Stimulated activated CD8-positive, alpha-beta memory T cell treated with anti-CD3 and anti-CD28 coated beads, Interleukin-15, amount 100 ng/mL, for 4 hours (primary cell): ENCODE data around the gene COMMD7.
"Not testable (repeated sequence)": the region's sequence is repeated elsewhere in the genome, so short reads cannot be mapped to it uniquely, and the experiment has no call there.

Experiments used
- DNase-seq, 2 donors: peaks; one replicate each; pipeline ENCODE4 v3.0.0-alpha.2; 2020; ENCODE audit warnings: low read depth in 2 of 2

COMMD7 gene

GRCh38 chr20:32728435-32728834 lies 14.8 kb downstream of the COMMD7 start:
- DNase-seq: not testable (repeated sequence)

DNA sequence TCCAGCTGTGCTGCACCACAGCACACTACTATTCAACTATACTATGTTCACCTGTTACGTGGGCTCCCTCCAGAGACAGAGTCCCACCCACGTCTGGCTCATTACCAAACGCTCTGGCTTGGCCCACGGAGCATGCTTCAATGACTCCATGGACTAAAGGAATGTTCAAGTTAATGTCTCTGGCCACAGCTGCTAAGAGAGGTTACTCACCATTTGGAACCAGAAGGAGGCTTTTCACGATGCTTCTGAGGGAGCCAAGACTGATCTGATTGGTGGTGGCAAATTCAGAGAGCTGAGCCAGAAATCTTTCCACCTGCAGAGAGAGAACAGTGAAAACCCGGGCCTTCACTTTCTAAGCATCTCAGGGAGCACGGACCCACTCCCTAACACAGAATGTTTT lies 15.6 kb downstream of the COMMD7 start:
- DNase-seq: no peak

DNA sequence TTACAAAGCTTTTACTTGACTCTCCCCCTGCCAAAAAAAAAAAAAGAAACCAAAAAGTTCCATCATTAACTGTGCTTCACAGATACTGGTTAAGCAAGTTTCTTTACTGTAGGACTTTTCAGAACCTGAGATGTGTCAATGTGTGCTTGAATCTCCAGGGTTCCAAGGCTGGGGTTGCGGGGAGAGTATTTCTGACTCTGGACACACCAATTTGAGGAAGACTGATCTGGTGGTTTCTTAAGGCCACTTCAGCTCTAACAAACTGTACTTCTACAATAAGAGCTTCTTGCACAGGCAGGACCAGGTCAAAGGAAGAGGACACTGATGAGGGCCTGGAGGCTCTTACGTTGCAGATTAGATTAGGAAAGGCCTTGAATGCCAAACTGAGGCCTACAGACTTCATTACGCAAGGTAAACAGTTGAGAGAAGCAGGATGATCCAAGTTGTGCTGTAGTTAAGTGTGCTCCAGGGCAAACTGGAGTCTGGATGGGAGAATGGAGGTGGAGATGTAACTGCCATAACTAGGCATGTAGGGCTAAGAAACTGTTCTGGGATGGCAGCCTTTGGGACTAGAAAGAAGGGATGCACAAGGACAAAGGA lies 24.4 kb downstream of the COMMD7 start:
- no peak for DNase-seq

DNA sequence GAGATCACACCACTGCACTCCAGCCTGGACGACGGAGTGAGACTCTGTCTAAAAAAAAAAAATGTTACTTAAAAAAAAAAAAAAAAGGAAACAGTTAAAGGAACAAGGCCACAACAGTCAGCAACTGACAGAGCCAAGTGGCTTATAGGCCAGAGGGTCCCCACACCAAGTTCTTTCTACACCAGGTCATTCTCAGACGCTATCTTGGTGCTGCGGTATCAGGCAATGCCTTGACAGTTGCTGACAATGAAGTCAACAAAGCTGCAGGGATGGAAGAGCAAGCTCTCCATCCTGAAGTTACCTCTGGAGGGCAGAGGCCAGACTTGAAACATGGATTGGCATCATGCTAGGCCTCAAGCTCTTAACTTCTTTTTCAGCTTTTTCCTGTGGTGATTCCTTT lies 31.9 kb downstream of the COMMD7 start:
- no peak for DNase-seq

- no peak for DNase-seq
These were observed 33.6 kb downstream of the COMMD7 start for GRCh38 chr20:32709632-32710121.

- DNase-seq: not testable (repeated sequence)
These were observed 34.1 kb downstream of the COMMD7 start for GRCh38 chr20:32709029-32709631.

GRCh38 chr20:32707691-32708581 lies 35.3 kb downstream of the COMMD7 start:
- no peak for DNase-seq

- DNase-seq: no peak
These were observed 36.8 kb downstream of the COMMD7 start for GRCh38 chr20:32706486-32706885.

GRCh38 chr20:32702706-32703425 lies 40.4 kb downstream of the COMMD7 start:
- DNase-seq: no peak

- no peak for DNase-seq
These were observed 45.7 kb downstream of the COMMD7 start for GRCh38 chr20:32697608-32698007.

DNA sequence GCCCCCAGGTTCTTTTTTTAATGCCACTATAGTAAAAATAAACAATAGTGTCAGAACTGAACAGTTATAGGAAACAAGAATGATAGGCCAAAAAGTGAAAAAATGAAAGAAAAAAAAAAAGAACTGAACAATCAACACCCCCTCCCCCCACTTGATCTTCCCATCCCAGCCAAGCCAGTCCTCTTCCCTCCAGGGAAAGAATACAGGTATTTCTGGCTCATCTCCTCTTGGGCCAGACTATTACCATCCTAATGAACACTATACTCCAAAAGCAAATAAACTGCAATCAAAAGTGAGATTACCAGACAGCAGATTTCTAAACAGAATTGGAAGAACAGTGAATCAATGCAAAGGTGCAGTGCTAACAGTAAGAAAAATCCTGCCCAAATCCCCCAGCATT lies 48.2 kb downstream of the COMMD7 start:
- no peak for DNase-seq

DNA sequence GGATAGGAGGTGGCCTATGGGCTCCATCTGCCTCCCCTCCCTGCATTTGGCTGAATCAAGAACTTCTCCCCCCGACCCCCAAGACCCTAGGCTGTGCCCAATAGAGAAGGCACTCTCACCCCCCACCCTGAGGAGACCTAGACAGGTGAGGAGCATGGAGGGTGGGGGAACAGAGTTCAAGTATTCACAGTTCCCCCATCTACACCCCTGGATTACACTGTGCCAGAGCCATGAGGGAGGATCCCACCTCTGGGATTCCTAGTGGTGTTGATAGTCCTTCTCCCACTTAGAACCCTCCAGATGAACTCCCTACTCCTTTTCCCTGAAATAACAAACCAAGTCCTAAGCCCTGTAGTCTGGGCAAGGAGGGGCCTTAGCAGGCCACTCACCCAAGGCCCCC lies 54.3 kb downstream of the COMMD7 start:
- not testable (repeated sequence) for DNase-seq

GRCh38 chr20:32687180-32687532 lies 56.1 kb downstream of the COMMD7 start:
- DNase-seq: no peak

GRCh38 chr20:32686530-32687179 lies 56.6 kb downstream of the COMMD7 start:
- no peak for DNase-seq

GRCh38 chr20:32685541-32686529 lies 57.4 kb downstream of the COMMD7 start:
- no peak for DNase-seq

GRCh38 chr20:32682508-32682987 lies 60.7 kb downstream of the COMMD7 start:
- no peak for DNase-seq

DNA sequence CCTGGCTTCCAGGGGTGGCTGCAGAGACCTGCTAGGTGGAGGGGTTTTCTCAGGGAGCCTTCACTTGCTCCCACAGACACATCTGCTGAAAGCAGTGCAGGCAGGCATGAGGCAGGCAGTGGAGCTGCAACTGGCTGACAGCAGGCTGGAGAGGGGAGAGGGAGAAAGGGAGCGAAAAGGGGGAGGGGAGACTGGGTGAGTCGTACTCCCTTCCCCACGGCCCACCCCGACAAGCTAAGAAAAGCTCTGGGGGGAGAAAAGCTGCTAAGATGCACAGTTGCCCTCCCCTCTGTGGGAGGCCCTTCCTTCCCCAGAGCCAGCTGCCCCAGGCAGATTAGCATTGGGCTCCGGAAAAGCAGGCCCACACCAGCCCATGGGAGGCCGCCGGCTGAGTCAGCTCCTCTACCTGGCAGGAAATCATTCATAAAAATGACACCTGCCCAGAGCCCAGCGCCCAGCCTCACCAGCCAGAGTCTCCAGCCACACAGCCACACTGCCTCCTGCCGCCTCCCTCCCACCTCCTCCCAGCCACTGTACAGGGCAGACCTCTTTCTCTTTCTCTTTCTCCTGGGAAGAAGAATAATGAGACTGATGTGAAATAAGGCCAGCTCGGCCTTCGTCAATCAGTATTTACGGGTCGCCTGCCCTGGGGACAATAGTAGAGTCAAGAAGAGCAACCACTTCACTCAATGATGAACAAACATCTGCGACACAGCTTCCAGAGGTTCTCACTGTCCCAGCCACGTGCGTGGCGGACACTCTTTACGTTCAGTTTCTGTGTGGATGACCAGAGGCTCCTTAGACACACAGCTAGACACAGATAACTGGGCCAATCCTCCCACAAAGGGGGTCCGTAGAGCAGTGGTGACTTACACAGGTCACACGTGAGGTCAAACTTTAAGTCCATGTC lies 61.8 kb downstream of the COMMD7 start:
- no peak for DNase-seq

DNA sequence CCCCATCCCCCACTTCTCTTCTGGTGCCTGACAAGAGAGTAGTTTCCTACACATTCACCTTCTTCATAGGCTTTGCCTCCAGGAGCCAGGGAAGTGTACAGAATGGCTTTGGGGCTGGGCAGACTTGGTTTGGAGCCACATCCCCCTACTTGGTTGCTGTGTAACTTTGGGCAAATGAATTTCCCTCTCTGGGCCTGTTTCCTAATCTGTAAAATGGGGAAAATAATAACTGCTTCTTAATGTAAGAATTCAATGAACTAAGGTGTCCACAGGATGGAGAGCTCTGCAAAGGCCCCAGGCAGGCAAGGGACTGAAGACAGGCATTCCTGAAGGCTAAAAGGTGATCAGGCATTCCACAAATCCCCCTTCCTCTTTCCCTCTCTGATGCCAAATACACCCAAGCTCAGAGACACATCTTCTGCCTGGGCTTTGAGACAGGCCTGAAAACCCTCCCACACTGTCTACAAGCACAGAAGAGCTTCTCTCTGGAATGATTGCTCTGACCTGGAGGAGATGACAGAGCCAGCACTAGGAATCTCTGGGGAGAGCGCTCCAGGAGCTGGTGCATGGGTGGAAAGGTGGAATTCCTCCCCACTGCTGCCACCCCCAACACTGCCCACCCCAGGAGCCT lies 62.6 kb downstream of the COMMD7 start:
- DNase-seq: no peak

DNA sequence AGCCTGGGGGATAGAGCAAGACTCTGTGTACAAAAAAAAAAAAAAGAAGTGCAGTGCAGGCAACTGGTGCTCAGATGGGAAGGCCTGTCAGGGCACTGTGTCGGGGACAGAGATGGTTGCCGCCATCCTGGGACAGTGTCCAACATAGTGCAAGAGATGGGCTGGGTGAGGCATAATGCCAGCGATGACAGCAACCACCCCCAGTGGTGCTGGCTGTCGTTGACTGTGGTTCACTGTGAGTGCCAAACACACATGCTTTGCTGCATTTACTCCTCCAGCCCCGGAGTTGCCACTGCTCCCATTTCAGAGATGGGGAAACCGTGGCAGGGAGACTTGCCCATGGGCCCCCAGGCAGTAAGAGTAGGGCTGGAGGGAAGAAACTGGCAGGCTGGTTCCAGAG lies 64.3 kb downstream of the COMMD7 start:
- no peak for DNase-seq
